SK-N-SH treated with all-trans-retinoic acid at 6 μM for 48 hours (cell line): ENCODE results near the gene UNC13B.

Source experiments
- ATAC-seq: fragments of 200-7000 bp; cut with Tn5 transposase; 3 replicates; pipeline ENCODE4 v1.9.1; 2020; ENCODE audit warnings: mild to moderate bottlenecking, moderate library complexity
- ARNTL ChIP-seq: fragments of 450-650 bp; formaldehyde crosslinking; IDR thresholded peaks from 2 replicates; pipeline ENCODE4 v1.5.0; 2020; ENCODE audit warnings: low read depth, mild to moderate bottlenecking, moderate library complexity, borderline replicate concordance
- BACH2 ChIP-seq: fragments of 250-450 bp; sonication (Bioruptor Pico); IDR thresholded peaks from 2 replicates; pipeline ENCODE4 v1.9.0; 2021; ENCODE audit warnings: mild to moderate bottlenecking, borderline replicate concordance
- CSDC2 ChIP-seq: fragments of 250-450 bp; sonication (Bioruptor Pico); IDR thresholded peaks from 2 replicates; pipeline ENCODE4 v1.5.0; 2020; ENCODE audit warnings: mild to moderate bottlenecking, moderate library complexity
- CSRNP3 ChIP-seq: fragments of 250-450 bp; sonication (Bioruptor Pico); IDR thresholded peaks from 2 replicates; pipeline ENCODE4 v1.5.1; 2021; ENCODE audit warnings: mild to moderate bottlenecking, moderate library complexity
- ESRRG ChIP-seq: fragments of 250-450 bp; sonication (Bioruptor Pico); IDR thresholded peaks from 2 replicates; pipeline ENCODE4 v1.6.1; 2021; ENCODE audit warnings: mild to moderate bottlenecking
- GLIS3 ChIP-seq: fragments of 250-450 bp; sonication (Bioruptor Pico); IDR thresholded peaks from 2 replicates; pipeline ENCODE4 v1.5.0; 2020; ENCODE audit warnings: mild to moderate bottlenecking, moderate library complexity
- ISL1 ChIP-seq: fragments of 250-450 bp; sonication (Bioruptor Pico); IDR thresholded peaks from 2 replicates; pipeline ENCODE4 v2.1.2; 2022; ENCODE audit warnings: mild to moderate bottlenecking, moderate library complexity
- OSR1 ChIP-seq: fragments of 250-450 bp; sonication (Bioruptor Pico); IDR thresholded peaks from 2 replicates; pipeline ENCODE4 v1.8.0; 2022; ENCODE audit warnings: moderate library complexity, mild to moderate bottlenecking, inconsistent platforms
- POU6F1 ChIP-seq: fragments of 250-450 bp; sonication (Bioruptor Pico); IDR thresholded peaks from 2 replicates; pipeline ENCODE4 v1.8.0; 2021; ENCODE audit warnings: low read depth, mild to moderate bottlenecking, moderate library complexity, borderline replicate concordance
- RARB ChIP-seq: fragments of 250-450 bp; sonication (Bioruptor Pico); IDR thresholded peaks from 2 replicates; pipeline ENCODE4 v1.8.0; 2021; ENCODE audit warnings: mild to moderate bottlenecking, moderate library complexity
- SNAI2 ChIP-seq: fragments of 250-450 bp; sonication (Bioruptor Pico); IDR thresholded peaks from 2 replicates; pipeline ENCODE4 v1.5.0; 2020; ENCODE audit warnings: mild to moderate bottlenecking, moderate library complexity
- ZFP3 ChIP-seq: fragments of 250-450 bp; sonication (Bioruptor Pico); IDR thresholded peaks from 2 replicates; pipeline ENCODE4 v1.5.0; 2020; ENCODE audit warnings: mild to moderate bottlenecking, moderate library complexity
- ZNF565 ChIP-seq: fragments of 450-650 bp; formaldehyde crosslinking; conservative IDR thresholded peaks from 2 replicates; pipeline ENCODE4 v1.5.0; 2020; ENCODE audit warnings: low read depth, mild to moderate bottlenecking, moderate library complexity
- ZNF70 ChIP-seq: fragments of 450-650 bp; formaldehyde crosslinking; IDR thresholded peaks from 2 replicates; pipeline ENCODE4 v1.5.0; 2020; ENCODE audit warnings: mild to moderate bottlenecking, moderate library complexity
- ZNF8 ChIP-seq: fragments of 450-650 bp; formaldehyde crosslinking; IDR thresholded peaks from 2 replicates; pipeline ENCODE4 v1.5.0; 2020; ENCODE audit warnings: mild to moderate bottlenecking, moderate library complexity
- TF ChIP-seq, protein P1 (sequence below): fragments of 250-450 bp; sonication (Bioruptor Pico); IDR thresholded peaks from 2 replicates; pipeline ENCODE4 v1.8.0; 2020; ENCODE audit warnings: mild to moderate bottlenecking, moderate library complexity, borderline replicate concordance
- TF ChIP-seq, protein P2 (sequence below): fragments of 250-450 bp; sonication (Bioruptor Pico); IDR thresholded peaks from 2 replicates; pipeline ENCODE4 v1.5.0; 2020; ENCODE audit warnings: mild to moderate bottlenecking, moderate library complexity
- TF ChIP-seq, protein P3 (sequence below): fragments of 250-450 bp; sonication (Bioruptor Pico); IDR thresholded peaks from 2 replicates; pipeline ENCODE4 v1.5.1; 2020; ENCODE audit warnings: low read depth, mild to moderate bottlenecking, moderate library complexity

Gene UNC13B

DNA sequence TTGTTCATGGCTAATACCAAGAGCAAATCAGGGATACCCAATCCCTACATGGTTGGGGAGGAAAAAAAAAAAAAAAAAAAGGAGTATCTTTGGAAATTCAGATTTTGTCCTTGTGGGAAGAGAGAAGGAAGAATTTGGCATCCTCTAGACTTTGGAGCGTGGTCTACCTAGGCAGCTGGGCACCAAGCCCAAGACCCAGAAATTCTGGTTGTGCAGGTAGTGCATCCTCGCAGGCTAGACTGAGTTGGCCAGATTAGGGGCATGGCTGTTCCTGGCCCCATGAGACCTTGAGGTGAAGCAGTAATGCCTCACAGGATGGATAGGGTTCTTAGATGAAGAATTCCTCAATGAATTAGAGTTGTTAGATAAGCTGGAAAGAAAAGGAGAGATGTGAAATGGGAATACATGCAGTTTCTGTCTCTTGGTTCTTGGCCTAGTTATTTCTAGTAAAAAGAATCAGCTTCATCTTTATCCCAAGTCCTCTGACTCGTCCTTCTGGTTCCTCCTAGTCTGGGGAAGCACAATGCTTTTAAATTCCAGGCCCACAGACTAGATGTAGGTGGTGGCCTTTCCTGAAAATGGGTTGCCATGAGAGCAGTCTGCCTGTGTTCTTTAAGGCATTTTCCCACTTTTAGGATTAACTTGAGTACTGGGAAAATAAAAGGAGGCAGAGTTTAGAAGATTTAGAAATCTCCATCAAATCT, 187.6 kb downstream of the UNC13B start:
- no peak for ATAC-seq
- TF ChIP-seq ZNF8 (CRISPR knock-in tag) (no peak), CSRNP3 (CRISPR knock-in tag) (no peak), ZFP3 (CRISPR knock-in tag) (no peak), POU6F1 (no peak), CSDC2 (CRISPR knock-in tag) (no peak)
- TF ChIP-seq, protein P1, sequence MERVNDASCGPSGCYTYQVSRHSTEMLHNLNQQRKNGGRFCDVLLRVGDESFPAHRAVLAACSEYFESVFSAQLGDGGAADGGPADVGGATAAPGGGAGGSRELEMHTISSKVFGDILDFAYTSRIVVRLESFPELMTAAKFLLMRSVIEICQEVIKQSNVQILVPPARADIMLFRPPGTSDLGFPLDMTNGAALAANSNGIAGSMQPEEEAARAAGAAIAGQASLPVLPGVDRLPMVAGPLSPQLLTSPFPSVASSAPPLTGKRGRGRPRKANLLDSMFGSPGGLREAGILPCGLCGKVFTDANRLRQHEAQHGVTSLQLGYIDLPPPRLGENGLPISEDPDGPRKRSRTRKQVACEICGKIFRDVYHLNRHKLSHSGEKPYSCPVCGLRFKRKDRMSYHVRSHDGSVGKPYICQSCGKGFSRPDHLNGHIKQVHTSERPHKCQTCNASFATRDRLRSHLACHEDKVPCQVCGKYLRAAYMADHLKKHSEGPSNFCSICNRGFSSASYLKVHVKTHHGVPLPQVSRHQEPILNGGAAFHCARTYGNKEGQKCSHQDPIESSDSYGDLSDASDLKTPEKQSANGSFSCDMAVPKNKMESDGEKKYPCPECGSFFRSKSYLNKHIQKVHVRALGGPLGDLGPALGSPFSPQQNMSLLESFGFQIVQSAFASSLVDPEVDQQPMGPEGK, result no peak
- TF ChIP-seq, protein P2, sequence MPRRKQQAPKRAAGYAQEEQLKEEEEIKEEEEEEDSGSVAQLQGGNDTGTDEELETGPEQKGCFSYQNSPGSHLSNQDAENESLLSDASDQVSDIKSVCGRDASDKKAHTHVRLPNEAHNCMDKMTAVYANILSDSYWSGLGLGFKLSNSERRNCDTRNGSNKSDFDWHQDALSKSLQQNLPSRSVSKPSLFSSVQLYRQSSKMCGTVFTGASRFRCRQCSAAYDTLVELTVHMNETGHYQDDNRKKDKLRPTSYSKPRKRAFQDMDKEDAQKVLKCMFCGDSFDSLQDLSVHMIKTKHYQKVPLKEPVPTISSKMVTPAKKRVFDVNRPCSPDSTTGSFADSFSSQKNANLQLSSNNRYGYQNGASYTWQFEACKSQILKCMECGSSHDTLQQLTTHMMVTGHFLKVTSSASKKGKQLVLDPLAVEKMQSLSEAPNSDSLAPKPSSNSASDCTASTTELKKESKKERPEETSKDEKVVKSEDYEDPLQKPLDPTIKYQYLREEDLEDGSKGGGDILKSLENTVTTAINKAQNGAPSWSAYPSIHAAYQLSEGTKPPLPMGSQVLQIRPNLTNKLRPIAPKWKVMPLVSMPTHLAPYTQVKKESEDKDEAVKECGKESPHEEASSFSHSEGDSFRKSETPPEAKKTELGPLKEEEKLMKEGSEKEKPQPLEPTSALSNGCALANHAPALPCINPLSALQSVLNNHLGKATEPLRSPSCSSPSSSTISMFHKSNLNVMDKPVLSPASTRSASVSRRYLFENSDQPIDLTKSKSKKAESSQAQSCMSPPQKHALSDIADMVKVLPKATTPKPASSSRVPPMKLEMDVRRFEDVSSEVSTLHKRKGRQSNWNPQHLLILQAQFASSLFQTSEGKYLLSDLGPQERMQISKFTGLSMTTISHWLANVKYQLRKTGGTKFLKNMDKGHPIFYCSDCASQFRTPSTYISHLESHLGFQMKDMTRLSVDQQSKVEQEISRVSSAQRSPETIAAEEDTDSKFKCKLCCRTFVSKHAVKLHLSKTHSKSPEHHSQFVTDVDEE, result no peak

- TF ChIP-seq CSRNP3 (CRISPR knock-in tag), result no peak
- ATAC-seq, result no peak
Measured at GRCh38 chr9:35350212-35350611, 188.4 kb downstream of the UNC13B start.

DNA sequence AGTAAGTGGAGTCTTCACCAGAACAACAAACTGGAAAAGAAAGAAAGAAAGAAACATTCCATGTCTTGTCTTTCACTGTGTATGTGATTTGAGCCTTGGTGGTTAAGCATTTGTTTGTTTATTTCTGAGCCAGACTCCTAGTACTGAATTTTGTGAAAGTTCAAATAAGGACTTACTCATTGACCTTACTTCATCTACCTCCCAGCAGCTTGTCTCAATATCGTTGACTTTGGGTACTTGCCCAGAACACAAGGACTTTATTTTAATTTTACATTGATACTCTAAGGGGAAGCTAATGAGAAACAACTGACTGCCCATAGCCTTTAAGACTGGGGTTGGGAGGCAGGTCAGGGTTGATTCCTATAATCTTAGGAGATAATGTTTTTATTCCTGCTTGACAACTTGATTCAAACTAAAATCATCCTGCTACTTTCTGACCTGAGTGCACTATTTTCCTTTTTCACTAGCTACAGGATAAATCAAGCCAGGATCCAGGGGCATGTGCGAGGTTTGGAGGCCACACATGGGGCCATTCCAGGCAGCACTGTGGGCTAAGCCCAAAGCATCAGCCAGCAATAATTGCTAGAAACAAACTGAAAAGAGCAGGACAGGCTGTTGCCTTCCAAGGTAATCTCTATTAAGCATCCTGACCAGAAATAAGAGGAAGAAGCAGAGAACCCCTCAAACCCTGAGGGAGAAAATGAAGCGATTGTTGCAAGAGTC, 189.2 kb downstream of the UNC13B start:
- no peak for ATAC-seq

More for the DNA sequence above, 189.2 kb downstream of the UNC13B start:
- TF ChIP-seq, protein P3, sequence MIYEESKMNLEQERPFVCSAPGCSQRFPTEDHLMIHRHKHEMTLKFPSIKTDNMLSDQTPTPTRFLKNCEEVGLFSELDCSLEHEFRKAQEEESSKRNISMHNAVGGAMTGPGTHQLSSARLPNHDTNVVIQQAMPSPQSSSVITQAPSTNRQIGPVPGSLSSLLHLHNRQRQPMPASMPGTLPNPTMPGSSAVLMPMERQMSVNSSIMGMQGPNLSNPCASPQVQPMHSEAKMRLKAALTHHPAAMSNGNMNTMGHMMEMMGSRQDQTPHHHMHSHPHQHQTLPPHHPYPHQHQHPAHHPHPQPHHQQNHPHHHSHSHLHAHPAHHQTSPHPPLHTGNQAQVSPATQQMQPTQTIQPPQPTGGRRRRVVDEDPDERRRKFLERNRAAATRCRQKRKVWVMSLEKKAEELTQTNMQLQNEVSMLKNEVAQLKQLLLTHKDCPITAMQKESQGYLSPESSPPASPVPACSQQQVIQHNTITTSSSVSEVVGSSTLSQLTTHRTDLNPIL, result no peak
- TF ChIP-seq ZFP3 (CRISPR knock-in tag) (no peak), SNAI2 (CRISPR knock-in tag) (no peak), ZNF70 (CRISPR knock-in tag) (no peak), ARNTL (CRISPR knock-in tag) (no peak), GLIS3 (CRISPR knock-in tag) (no peak), OSR1 (CRISPR knock-in tag) (no peak), CSRNP3 (CRISPR knock-in tag) (no peak), ISL1 (CRISPR knock-in tag) (no peak), ESRRG (CRISPR knock-in tag) (no peak), RARB (CRISPR knock-in tag) (no peak), BACH2 (CRISPR knock-in tag) (no peak), ZNF565 (CRISPR knock-in tag) (no peak)
- TF ChIP-seq, protein P2, result no peak
- TF ChIP-seq, all 23 proteins: peak for 0
